22Rv1 (cell line): ENCODE measurements around the gene ACSBG1.
A peak's percentile ranks its signal among the peaks of the same experiment; 100 is the strongest.

Experiments
- H3K27ac ChIP-seq: fragments of 450-650 bp; 2 replicates; pipeline ENCODE4 v1.5.1; 2017
- CTCF ChIP-seq: fragments of 450-650 bp; IDR thresholded peaks from 2 replicates; pipeline ENCODE4 v1.5.1; 2017; ENCODE audit warnings: mild to moderate bottlenecking
- ZFX ChIP-seq: fragments of 450-650 bp; IDR thresholded peaks from 2 replicates; pipeline ENCODE4 v1.6.1; 2017; ENCODE audit warnings: antibody characterized with exemption, borderline replicate concordance

The ACSBG1 gene

GRCh38 chr15:78130466-78131294 is 103.7 kb downstream of the ACSBG1 start:
- no peak for TF ChIP-seq CTCF
- H3K27ac ChIP-seq, result peak overlapping the region; percentile 53

GRCh38 chr15:78129751-78130287 is 104.5 kb downstream of the ACSBG1 start:
- TF ChIP-seq CTCF, result no peak
- TF ChIP-seq ZFX, result no peak
- 0 out of 2 replicates have a peak overlapping the region, but pooled peaks have one; percentile 53 for H3K27ac ChIP-seq

GRCh38 chr15:78129077-78129750 is 105.2 kb downstream of the ACSBG1 start:
- TF ChIP-seq ZFX (no peak), CTCF (no peak)
- no peak overlapping the region for H3K27ac ChIP-seq

- TF ChIP-seq ZFX (no peak), CTCF (no peak)
- H3K27ac ChIP-seq, result peak overlapping the region; percentile 71
Observed at GRCh38 chr15:78127882-78128281, 106.5 kb downstream of the ACSBG1 start.

- no peak for TF ChIP-seq ZFX
- no peak for TF ChIP-seq CTCF
- no peak overlapping the region for H3K27ac ChIP-seq
Observed at GRCh38 chr15:78125267-78125666, 109.1 kb downstream of the ACSBG1 start.

- no peak overlapping the region for H3K27ac ChIP-seq
- TF ChIP-seq CTCF, result no peak
- TF ChIP-seq ZFX, result no peak
Observed at GRCh38 chr15:78120523-78120922, 113.8 kb downstream of the ACSBG1 start.
